Memory B cell (primary cell): ENCODE results near the gene CAGE1.
"Not testable (repeated sequence)": the region's sequence is repeated elsewhere in the genome, so short reads cannot be mapped to it uniquely, and the experiment has no call there.

Experiments used
- ATAC-seq: fragments of 150-1000 bp; cut with Tn5 transposase; 2 replicates; pipeline ENCODE4 v1.10.0; 2021; ENCODE audit warnings: low read depth, mild to moderate bottlenecking, moderate library complexity
- DNase-seq, 2 donors: peaks; one replicate each; pipeline ENCODE4 v3.0.0; 2022; ENCODE audit warnings: low spot score in 2 of 2
- H3K27ac Mint-ChIP-seq: one replicate; pipeline ENCODE4 v1.8.0; 2022; ENCODE audit warnings: mild to moderate bottlenecking, moderate library complexity, mixed read lengths
- H3K27me3 Mint-ChIP-seq: one replicate; pipeline ENCODE4 v1.8.0; 2022; ENCODE audit warnings: mixed read lengths
- H3K36me3 Mint-ChIP-seq: one replicate; pipeline ENCODE4 v1.8.0; 2022; ENCODE audit warnings: mild to moderate bottlenecking, mixed read lengths
- H3K4me1 Mint-ChIP-seq: one replicate; pipeline ENCODE4 v1.8.0; 2022; ENCODE audit warnings: mixed read lengths
- H3K4me3 Mint-ChIP-seq: one replicate; pipeline ENCODE4 v1.8.0; 2022; ENCODE audit warnings: mild to moderate bottlenecking, moderate library complexity, mixed read lengths
- H3K9me3 Mint-ChIP-seq: one replicate; pipeline ENCODE4 v1.8.0; 2022; ENCODE audit warnings: mixed read lengths

Gene CAGE1

DNA sequence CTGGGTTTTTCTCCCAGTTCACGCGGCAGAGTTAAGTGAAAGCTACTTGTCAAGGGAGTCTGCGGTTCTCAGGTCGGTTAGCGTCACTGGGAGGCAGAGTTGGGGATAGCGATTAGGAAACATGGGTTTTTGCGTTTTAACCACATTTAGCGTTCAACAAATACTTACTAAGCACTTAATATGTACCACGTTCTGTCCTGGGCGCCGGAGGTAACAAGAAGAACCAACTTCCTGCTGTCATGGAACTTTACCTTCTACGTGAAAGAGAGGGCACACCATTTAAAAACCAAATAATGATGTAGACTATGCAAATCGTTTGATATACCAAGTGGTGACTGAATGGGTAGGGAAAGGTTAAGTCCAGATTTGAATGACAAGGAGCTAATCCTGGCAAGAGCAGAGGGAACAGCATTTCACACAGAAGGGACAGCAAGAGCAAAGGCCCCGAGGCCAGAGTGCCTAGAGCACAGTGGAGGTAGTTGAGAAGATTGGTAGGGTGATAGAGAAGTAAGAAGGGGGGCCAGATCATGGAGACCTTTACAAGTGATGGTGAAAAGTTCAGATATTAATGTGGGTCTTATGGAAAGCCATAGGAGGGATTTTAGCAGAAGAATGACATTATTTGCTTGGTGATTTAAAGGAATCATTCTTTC, 810 bp upstream of the CAGE1 start:
- no peaks in the 10 kb centered on the region for H3K9me3 Mint-ChIP-seq
- H3K27me3 Mint-ChIP-seq = no peaks in the 10 kb centered on the region
- peaks cover 30% of the 10 kb centered on the region for H3K4me1 Mint-ChIP-seq
- ATAC-seq = peak; percentile 3
- peak overlapping the region; percentile 88 for H3K4me3 Mint-ChIP-seq
- peak in 1 of 2 donors; percentile 11 for DNase-seq
- peaks cover 6% of the 10 kb centered on the region for H3K36me3 Mint-ChIP-seq
- H3K27ac Mint-ChIP-seq = peak overlapping the region; percentile 98

DNA sequence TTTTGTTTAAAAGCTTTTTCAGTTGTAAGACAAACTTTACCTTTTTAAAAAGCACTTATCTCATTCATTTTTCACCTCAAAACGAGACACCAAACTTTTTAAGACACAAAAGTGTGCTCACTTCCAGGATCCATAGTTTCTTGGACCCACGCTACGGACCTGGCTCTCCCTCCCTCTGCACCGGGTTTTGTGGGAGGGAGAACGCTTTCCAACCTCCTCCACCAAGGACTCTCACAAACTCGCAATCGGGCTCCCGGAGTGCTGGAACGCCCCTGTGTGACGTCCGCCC, 436 bp downstream of the CAGE1 start:
- ATAC-seq (no peak), DNase-seq (no peak)
- H3K4me3 Mint-ChIP-seq = peak overlapping the region; percentile 88
- H3K36me3 Mint-ChIP-seq = peaks cover 4% of the 10 kb centered on the region
- peak overlapping the region; percentile 98 for H3K27ac Mint-ChIP-seq
- no peaks in the 10 kb centered on the region for H3K27me3 Mint-ChIP-seq
- no peaks in the 10 kb centered on the region for H3K9me3 Mint-ChIP-seq
- H3K4me1 Mint-ChIP-seq = peaks cover 30% of the 10 kb centered on the region

DNA sequence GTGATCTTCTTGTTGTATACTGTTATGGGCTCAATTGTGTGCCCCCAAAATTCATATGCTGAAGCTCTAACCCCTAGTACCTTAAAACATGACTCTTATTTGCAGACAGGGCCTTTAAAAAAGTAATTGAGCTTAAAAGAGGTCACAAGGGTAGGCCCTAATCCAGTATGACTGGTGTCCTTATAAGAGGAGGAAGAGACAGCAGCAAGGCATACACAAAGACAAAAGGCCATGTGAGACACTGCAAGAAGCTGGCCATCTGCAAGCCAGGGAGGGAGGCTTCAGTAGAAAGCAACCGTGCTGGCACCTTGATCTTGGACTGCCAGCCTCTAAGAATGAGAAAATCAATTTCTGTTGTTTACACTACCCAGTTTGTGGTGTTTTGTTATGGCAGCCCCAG, 8.4 kb downstream of the CAGE1 start:
- DNase-seq (no peak), ATAC-seq (no peak)
- H3K27me3 Mint-ChIP-seq = peaks cover 7% of the 10 kb centered on the region
- H3K4me3 Mint-ChIP-seq = no peak overlapping the region
- no peak overlapping the region for H3K27ac Mint-ChIP-seq
- no peaks in the 10 kb centered on the region for H3K4me1 Mint-ChIP-seq
- no peaks in the 10 kb centered on the region for H3K9me3 Mint-ChIP-seq
- peaks cover 2% of the 10 kb centered on the region for H3K36me3 Mint-ChIP-seq

DNA sequence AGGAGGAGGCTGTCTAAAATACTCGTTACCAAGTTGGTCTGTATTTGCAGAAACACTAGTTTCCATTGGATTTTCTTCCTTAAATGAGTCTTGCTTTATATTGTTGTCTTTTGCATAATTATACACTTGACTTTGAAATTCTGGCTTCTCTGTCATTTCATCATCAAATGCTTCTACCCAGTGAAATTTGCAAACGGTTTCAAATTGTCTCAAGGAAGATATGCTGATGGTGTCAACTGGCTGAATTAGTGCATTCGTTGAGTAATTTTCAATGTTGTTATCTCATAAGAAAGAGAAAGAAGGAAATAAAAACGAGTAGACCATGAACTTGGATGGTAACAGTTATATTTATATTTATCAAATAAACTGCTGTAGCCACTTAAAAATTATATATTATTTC, 10.8 kb downstream of the CAGE1 start:
- Mint-ChIP-seq H3K4me1 (peaks cover 3% of the 10 kb centered on the region), H3K4me3 (no peak overlapping the region), H3K27me3 (peaks cover 7% of the 10 kb centered on the region), H3K36me3 (peaks cover 2% of the 10 kb centered on the region), H3K9me3 (no peaks in the 10 kb centered on the region), H3K27ac (no peak overlapping the region)
- DNase-seq (no peak), ATAC-seq (no peak)

DNA sequence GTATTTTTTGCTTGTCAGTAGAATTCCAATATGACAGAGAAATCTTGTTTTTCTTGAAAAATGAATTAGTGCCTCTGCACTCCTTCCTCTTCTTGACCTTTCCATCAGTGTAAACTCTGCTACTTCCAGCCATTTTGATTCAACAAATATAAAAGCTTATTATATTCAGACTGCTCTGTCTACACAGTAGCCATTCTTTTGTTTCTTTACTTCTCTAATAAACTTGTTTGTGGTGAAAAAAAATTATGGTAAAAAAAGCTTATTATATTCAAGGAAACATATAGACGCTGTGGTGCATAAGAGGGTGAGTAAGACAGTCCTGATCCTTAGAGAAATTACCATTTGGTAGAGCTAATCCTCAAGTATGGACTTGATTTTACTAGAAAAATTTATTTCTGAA, 11.6 kb downstream of the CAGE1 start:
- peaks cover 7% of the 10 kb centered on the region for H3K27me3 Mint-ChIP-seq
- no peak overlapping the region for H3K27ac Mint-ChIP-seq
- peaks cover 2% of the 10 kb centered on the region for H3K36me3 Mint-ChIP-seq
- no peak overlapping the region for H3K4me3 Mint-ChIP-seq
- no peak for DNase-seq
- ATAC-seq = no peak
- peaks cover 3% of the 10 kb centered on the region for H3K4me1 Mint-ChIP-seq
- H3K9me3 Mint-ChIP-seq = no peaks in the 10 kb centered on the region

DNA sequence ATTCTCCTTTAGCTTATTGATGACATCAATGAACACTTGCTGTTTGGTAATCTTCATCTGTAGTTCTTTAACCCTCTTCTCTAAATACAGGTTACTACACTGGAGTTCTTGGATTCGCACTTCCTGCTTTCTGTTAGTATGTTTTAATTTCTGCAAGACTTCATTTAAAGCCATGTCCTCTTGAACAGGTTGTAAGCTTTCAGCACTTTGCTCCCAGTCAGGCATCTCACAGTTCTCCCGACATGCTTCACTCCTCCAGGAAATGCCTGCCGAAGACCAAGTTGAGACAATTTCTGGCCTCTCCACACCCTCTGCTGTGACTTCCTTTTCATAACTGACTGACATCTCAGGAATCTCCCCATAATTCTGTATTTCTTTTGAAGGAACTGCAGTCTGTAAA, 15.8 kb downstream of the CAGE1 start:
- Mint-ChIP-seq H3K4me3 (no peak overlapping the region), H3K4me1 (peaks cover 3% of the 10 kb centered on the region), H3K9me3 (no peaks in the 10 kb centered on the region), H3K36me3 (peaks cover 2% of the 10 kb centered on the region), H3K27me3 (peaks cover 6% of the 10 kb centered on the region), H3K27ac (no peak overlapping the region)
- no peak for DNase-seq
- ATAC-seq = no peak

DNA sequence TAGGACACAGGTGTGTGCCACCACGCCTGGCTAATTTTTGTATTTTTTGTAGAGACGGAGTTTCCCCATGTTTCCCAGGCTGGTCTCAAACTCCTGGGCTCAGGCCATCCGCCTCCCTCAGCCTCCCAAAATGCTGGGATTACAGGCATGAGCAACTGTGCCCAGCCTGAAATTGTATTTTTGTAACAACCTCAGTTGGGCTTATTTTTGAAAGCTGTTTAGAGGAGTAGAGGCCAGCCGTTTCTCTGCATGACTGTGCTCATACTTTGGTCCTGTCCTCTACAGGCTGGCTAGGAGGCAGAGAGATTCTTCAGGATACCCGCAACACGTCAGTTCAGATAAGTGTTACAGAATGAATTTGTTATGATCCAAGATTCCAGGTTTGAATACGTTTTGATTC, 22.1 kb downstream of the CAGE1 start:
- no peak overlapping the region for H3K4me3 Mint-ChIP-seq
- H3K27me3 Mint-ChIP-seq = peaks cover 3% of the 10 kb centered on the region
- no peaks in the 10 kb centered on the region for H3K36me3 Mint-ChIP-seq
- ATAC-seq (no peak), DNase-seq (no peak)
- no peak overlapping the region for H3K27ac Mint-ChIP-seq
- H3K4me1 Mint-ChIP-seq = no peaks in the 10 kb centered on the region
- H3K9me3 Mint-ChIP-seq = no peaks in the 10 kb centered on the region

DNA sequence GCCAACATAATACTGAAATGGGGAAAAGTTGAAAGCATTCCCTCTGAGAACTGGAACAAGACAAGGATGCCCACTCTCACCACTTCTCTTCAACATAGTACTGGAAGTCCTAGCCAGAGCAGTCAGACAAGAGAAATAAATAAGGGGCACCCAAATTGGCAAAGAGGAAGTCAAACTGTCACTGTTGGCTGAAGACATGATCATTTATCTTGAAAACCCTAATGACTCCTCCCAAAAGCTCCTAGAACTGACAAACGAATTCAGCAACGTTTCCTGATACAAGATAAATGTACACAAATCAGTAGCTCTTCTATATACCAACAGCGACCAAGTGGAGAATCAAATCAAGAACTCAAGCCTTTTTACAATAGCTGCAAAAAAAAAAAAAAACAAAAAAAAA, 37.6 kb downstream of the CAGE1 start:
- not testable (repeated sequence) for H3K27ac Mint-ChIP-seq, H3K36me3 Mint-ChIP-seq, H3K4me3 Mint-ChIP-seq, ATAC-seq, DNase-seq, H3K4me1 Mint-ChIP-seq, H3K9me3 Mint-ChIP-seq, H3K27me3 Mint-ChIP-seq

DNA sequence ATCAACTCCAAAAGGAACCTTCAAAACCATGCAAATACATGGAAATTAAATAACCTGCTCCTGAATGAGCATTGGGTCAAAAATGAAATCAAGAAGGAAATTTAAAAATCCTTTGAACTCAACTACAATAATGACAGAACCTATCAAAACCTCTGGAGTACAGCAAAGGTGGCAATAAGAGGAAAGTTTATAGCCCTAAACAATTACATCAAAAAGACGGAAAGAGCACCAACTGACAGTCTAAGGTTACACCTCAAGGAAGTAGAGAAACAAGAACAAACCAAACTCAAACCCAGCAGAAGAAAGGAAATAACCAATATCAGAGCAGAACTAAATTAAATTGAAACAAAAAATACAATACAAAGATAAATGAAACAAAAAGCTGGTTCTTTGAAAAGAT, 39.0 kb downstream of the CAGE1 start:
- H3K9me3 Mint-ChIP-seq, H3K4me1 Mint-ChIP-seq, H3K4me3 Mint-ChIP-seq, ATAC-seq, H3K27ac Mint-ChIP-seq, H3K27me3 Mint-ChIP-seq, H3K36me3 Mint-ChIP-seq, DNase-seq: not testable (repeated sequence)

DNA sequence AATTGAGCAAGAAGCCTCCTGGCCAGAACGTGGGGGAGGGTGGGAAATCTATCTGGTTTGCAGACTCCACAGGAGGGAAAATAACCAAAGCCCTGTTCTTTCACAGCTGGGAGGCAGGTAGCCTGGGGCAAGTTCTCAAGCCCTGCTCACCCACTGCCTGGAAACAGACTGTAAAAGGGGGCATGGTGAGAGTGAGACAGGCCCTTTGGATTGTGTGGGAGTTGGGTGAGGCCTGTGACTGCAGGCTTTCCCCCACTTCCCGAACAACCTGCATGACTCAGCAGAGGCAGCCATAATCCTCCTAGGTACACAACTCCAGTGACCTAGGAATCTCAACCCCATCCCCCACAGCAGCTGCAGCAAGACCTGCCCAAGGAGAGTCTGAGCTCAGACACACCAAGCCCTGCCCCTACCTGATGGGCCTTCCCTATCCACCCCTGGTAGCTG, 42.0 kb downstream of the CAGE1 start:
- not testable (repeated sequence) for H3K4me1 Mint-ChIP-seq, ATAC-seq, H3K27ac Mint-ChIP-seq, DNase-seq, H3K9me3 Mint-ChIP-seq, H3K36me3 Mint-ChIP-seq, H3K4me3 Mint-ChIP-seq
- peaks cover 13% of the 10 kb centered on the region for H3K27me3 Mint-ChIP-seq

DNA sequence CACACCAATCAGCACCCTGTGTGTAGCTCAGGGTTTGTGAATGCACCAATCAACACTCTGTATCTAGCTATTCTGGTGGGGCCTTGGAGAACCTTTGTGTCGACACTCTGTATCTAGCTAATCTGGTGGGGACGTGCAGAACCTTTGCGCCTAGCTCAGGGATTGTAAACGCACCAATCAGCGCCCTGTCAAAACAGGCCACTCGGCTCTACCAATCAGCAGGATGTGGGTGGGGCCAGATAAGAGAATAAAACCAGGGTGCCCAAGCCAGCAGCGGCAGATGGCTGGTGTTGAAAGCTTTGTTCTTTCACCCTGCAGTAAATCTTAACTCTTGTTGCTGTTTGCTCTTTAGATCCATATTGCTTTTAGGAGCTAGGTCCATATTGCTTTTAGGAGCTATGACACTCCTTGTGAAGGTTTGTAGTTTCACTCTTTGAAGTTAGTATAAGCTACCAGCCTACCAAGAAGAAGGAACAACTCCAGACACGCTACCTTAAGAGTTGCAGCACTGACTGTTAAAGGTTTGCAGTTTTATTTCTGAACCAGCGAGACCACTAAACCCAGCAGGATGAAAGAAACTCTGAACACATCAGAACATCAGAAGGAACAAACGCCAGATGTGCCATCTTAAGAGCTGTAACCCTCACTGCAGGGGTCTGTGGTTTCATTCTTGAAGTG, 44.6 kb downstream of the CAGE1 start:
- H3K36me3 Mint-ChIP-seq, DNase-seq, ATAC-seq, H3K9me3 Mint-ChIP-seq, H3K27ac Mint-ChIP-seq, H3K4me1 Mint-ChIP-seq, H3K4me3 Mint-ChIP-seq: not testable (repeated sequence)
- peaks cover 21% of the 10 kb centered on the region for H3K27me3 Mint-ChIP-seq

DNA sequence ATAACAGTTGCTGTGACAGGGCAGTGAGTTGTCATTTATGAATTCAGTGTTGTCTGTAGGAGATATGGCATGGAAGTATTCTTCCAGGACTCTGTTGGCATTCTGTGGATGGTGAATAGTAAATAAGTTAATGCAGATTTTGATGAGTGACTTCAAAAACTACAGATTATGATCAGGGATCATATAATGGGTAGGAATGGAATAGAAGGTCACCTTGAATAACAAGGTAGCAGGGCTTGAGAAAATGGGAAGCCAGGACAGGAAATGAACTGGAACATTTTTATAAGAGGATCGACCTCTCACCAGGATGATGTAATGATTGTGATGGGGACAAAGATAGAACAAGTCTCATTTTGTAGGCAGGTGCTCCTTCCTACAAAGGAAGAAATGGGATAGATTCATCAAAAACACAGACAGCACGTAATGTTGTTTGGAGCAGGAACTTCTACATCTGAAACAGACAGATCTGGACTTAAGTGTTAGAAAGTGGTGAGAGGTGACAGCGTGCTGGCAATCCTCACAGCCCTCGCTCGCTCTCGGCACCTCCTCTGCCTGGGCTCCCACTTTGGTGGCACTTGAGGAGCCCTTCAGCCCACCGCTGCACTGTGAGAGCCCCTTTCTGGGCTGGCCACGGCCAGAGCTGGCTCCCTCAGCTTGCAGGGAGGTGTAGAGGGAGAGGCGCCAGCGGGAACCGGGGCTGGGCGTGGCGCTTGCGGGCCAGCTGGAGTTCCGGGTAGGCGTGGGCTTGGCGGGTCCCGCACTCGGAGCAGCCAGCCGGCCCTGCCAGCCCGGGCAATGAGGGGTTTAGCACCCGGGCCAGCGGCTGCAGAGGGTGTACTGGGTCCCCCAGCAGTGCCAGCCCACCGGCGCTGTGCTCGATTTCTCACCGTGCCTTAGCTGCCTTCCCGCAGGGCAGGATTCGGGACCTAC, 45.7 kb downstream of the CAGE1 start:
- DNase-seq = no peak
- H3K4me1 Mint-ChIP-seq = no peaks in the 10 kb centered on the region
- no peak for ATAC-seq
- H3K27ac Mint-ChIP-seq = no peak overlapping the region
- peaks cover 4% of the 10 kb centered on the region for H3K36me3 Mint-ChIP-seq
- H3K27me3 Mint-ChIP-seq = peaks cover 21% of the 10 kb centered on the region
- H3K9me3 Mint-ChIP-seq = no peaks in the 10 kb centered on the region
- peak overlapping the region; percentile 34 for H3K4me3 Mint-ChIP-seq

DNA sequence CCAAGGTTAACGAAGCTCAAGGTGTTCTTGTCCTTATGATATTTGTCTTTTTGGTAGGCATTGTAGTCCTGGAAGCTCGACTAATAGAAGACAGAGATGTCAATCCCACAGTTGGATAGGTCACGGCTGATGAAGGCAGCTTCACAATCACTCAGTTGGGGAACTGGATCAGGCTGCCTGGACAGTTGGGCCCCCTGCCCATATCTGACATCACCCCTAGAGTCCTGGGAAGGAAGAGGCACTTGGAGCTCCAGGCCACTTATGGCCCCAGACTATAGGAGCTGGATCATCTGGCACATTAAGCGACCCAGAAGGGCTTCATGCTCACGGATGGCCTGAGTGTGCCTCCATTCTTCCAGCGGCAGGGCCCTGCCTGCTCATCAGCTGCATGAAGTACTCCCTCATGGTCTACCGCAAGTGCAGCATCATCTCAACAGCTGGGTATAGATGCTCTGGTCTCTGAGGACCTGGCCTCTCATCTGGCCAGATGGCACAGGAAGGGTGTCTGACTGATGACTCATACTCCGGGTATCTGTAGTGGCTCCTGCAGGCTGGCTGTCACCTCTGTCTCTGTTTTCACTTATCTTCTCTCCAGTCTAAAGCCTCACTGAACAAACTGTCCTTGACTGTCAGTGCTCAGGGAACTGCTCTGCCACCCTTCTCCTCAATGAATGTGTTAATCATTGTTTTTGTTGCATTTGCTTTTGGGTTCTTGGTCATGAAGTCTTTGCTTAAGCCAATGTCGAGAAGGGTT, 47.4 kb downstream of the CAGE1 start:
- H3K4me1 Mint-ChIP-seq = no peaks in the 10 kb centered on the region
- no peak for ATAC-seq

DNA sequence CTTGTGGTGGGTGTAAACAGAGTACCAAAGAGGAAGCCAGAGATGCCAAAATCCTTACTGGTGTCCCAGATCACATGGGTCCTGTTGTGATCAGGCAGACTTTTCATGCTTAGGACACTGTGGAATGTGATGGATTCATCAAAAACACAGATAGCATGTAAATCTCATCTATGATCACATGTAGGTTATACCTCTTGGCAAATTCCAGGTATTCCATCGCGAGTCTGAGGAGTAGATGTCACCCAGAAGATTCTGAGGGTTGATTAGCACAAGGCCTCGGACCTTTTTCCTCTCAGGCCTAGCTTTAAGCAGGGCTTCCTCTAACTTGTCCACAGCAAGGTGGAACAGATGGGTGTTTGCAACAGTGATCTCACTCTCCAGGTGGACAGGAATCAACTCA, 48.3 kb downstream of the CAGE1 start:
- no peak overlapping the region for H3K4me3 Mint-ChIP-seq
- H3K4me1 Mint-ChIP-seq = no peaks in the 10 kb centered on the region
- no peaks in the 10 kb centered on the region for H3K9me3 Mint-ChIP-seq
- DNase-seq = no peak
- no peaks in the 10 kb centered on the region for H3K36me3 Mint-ChIP-seq
- H3K27me3 Mint-ChIP-seq = peaks cover 18% of the 10 kb centered on the region
- no peak overlapping the region for H3K27ac Mint-ChIP-seq
- no peak for ATAC-seq

More for the DNA sequence above, 47.4 kb downstream of the CAGE1 start:
- H3K36me3 Mint-ChIP-seq = no peaks in the 10 kb centered on the region
- peaks cover 18% of the 10 kb centered on the region for H3K27me3 Mint-ChIP-seq
- H3K9me3 Mint-ChIP-seq = no peaks in the 10 kb centered on the region
- H3K4me3 Mint-ChIP-seq = no peak overlapping the region
- H3K27ac Mint-ChIP-seq = no peak overlapping the region
- DNase-seq = no peak
